Measurements from ENCODE around the gene PROM1.

The PROM1 gene, protein sequence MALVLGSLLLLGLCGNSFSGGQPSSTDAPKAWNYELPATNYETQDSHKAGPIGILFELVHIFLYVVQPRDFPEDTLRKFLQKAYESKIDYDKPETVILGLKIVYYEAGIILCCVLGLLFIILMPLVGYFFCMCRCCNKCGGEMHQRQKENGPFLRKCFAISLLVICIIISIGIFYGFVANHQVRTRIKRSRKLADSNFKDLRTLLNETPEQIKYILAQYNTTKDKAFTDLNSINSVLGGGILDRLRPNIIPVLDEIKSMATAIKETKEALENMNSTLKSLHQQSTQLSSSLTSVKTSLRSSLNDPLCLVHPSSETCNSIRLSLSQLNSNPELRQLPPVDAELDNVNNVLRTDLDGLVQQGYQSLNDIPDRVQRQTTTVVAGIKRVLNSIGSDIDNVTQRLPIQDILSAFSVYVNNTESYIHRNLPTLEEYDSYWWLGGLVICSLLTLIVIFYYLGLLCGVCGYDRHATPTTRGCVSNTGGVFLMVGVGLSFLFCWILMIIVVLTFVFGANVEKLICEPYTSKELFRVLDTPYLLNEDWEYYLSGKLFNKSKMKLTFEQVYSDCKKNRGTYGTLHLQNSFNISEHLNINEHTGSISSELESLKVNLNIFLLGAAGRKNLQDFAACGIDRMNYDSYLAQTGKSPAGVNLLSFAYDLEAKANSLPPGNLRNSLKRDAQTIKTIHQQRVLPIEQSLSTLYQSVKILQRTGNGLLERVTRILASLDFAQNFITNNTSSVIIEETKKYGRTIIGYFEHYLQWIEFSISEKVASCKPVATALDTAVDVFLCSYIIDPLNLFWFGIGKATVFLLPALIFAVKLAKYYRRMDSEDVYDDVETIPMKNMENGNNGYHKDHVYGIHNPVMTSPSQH

DNA sequence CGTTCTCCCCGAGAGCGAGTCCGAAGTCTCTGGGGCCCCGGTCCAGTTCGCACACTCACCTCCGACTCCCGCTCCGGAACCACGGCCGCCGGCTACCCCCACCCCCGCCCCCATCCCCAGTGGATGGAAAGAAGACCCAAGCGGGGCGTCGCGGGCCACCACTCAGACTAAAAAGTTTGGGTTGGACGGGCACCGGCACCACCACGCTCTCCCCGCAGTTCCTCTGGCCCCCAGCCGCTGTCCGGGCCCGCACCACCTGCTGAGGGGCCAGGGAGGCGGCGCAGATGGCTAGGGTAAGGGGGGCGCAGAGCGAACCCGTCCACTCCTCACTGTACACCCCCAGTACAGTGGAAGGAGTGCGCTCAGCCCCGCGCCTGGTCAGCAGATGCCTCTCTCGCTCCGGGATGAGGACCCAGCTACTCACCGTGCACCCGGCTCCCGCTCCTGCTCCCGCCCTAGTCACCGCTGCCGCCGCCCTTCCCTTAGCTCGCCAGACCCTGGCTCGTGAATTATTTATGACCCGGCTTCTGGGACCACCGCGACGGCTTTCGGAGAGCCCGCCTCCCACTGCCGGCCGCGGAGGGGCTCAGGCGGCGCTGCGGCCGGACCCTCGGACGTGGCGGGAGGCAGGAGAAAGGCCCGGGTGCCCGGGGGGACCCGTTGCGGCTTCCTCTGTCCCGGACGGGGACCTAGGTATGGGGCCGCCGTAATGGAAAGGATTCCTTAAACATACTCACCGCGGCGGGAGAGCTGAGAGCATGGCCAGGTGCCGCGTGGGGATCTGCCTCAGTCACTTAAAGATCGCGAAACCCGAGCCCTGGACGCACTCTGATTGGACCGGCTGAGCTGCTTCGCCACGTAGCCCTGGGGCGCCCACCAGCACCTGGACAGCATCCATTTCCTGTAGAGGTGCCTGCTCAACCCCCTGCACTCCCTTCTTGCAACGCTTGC is at the start of gene PROM1:
TSS of gene PROM1 (minus strand) at position 783 of the 951 bp plus-strand sequence. CDS start 8,117 bp downstream, outside the sequence.
- in situ Hi-C loops (cut with HindIII; ENCODE audit: low pct_ligation_motif_present, low sequenced_read_pairs), result no loop called here
- peaks cover 47% of the 10 kb centered on the region for H3K27me3 ChIP-seq (replicated peaks)
- no peaks in the 10 kb centered on the region for H3K36me3 ChIP-seq (replicated peaks)
- peak within 1 kb of the TSS; percentile 33 for H3K4me3 ChIP-seq (ENCODE audit: low read depth, low read length)
- no peak for DNase-seq
- TF ChIP-seq, protein P1, sequence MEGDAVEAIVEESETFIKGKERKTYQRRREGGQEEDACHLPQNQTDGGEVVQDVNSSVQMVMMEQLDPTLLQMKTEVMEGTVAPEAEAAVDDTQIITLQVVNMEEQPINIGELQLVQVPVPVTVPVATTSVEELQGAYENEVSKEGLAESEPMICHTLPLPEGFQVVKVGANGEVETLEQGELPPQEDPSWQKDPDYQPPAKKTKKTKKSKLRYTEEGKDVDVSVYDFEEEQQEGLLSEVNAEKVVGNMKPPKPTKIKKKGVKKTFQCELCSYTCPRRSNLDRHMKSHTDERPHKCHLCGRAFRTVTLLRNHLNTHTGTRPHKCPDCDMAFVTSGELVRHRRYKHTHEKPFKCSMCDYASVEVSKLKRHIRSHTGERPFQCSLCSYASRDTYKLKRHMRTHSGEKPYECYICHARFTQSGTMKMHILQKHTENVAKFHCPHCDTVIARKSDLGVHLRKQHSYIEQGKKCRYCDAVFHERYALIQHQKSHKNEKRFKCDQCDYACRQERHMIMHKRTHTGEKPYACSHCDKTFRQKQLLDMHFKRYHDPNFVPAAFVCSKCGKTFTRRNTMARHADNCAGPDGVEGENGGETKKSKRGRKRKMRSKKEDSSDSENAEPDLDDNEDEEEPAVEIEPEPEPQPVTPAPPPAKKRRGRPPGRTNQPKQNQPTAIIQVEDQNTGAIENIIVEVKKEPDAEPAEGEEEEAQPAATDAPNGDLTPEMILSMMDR (IDR thresholded peaks at IDR 0.05; ENCODE audit: low read depth, low read length, missing control alignments), result no peak
- H3K27ac ChIP-seq, result no peak within 1 kb of the TSS

DNA sequence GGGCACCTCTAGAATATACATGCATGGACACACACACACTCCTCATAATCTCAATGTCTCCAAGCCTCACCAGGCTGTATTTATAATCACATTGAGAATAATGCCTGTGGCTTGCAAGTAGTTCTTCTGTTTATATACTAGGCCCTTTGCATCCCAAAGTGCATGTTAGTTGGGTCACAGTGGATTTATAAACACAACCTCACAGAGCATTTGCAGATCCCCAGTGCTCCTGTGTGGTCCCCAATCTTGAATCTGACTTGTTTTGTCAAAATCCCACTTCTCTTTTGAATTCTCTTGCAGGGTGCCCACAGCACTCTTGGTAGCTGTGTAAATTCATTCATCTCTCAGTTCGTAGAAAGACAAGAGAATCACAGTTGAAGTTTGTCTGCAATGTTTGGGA is 49.6 kb upstream of the PROM1 start:
- H3K36me3 ChIP-seq (replicated peaks), result no peaks in the 10 kb centered on the region
- DNase-seq, result no peak
- in situ Hi-C loops (cut with HindIII; ENCODE audit: low pct_ligation_motif_present, low sequenced_read_pairs), result no loop called here
- TF ChIP-seq, protein P1 (IDR thresholded peaks at IDR 0.05; ENCODE audit: low read depth, low read length, missing control alignments), result no peak
- H3K4me3 ChIP-seq (ENCODE audit: low read depth, low read length), result no peak overlapping the region
- no peak overlapping the region for H3K27ac ChIP-seq
- peaks cover 2% of the 10 kb centered on the region for H3K27me3 ChIP-seq (replicated peaks)

DNA sequence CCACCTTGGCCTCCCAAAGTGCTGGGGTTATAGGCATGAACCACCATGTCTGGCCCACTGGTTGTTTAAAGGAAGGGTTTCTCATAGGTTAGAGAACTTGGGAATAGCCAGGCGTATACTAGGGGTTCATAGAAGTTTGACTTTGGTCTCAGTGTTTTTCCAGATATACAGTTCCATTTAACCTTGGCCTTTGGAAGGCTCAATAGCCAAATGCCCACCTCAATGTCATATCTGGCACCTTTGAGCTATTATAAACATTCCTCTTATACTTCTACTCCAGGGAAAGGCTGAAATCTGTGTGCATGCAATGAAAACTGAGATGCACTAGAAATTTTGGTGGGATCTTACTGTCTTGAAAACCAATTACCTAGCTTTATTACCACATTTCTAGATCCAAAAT is 47.5 kb upstream of the PROM1 start:
- no peak overlapping the region for H3K27ac ChIP-seq
- no peaks in the 10 kb centered on the region for H3K36me3 ChIP-seq (replicated peaks)
- no peak for DNase-seq
- no peak overlapping the region for H3K4me3 ChIP-seq (ENCODE audit: low read depth, low read length)
- in situ Hi-C loops (cut with HindIII; ENCODE audit: low pct_ligation_motif_present, low sequenced_read_pairs), result no loop called here
- no peaks in the 10 kb centered on the region for H3K27me3 ChIP-seq (replicated peaks)
- TF ChIP-seq, protein P1 (IDR thresholded peaks at IDR 0.05; ENCODE audit: low read depth, low read length, missing control alignments), result no peak

DNA sequence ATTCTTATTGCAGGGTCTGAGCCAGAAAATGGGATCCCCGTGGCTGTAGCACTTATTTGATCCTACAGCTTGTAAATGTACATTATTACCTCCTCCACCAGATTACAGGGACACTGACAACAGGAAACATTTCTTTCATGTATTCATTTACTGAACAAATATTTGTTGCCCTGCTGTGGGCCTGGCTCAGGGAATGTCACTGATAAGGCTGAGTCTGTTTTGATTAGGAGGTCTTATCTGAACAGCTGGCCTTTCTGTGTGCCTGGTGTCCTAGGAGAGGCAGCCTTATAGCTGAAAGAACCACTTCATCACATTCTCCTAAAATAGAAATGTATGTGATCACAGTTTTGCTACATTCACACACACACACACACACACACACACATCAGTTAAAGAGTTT is 45.5 kb upstream of the PROM1 start:
- no peak overlapping the region for H3K4me3 ChIP-seq (ENCODE audit: low read depth, low read length)
- no peaks in the 10 kb centered on the region for H3K36me3 ChIP-seq (replicated peaks)
- H3K27ac ChIP-seq, result no peak overlapping the region
- TF ChIP-seq, protein P1 (IDR thresholded peaks at IDR 0.05; ENCODE audit: low read depth, low read length, missing control alignments), result no peak
- in situ Hi-C loops (cut with HindIII; ENCODE audit: low pct_ligation_motif_present, low sequenced_read_pairs), result no loop called here
- no peaks in the 10 kb centered on the region for H3K27me3 ChIP-seq (replicated peaks)
- no peak for DNase-seq

DNA sequence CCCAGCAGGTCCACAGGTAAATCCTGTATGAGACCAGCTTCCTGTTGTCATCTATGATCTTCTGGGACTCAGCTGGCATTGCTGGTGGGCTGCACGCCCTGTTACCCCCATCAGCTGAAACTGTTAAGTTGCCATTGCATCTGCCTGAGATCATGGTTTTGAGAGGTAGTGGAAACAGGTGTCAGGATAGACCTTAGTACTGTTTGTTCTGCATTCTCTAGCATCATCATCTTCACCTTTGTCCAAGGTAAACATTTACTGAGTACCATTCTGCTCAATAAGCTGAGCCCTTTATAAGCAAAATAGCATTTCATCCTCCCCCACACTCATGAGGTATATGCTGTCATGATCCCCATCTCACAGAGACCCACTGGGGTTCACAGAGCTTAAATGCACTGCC is 42.9 kb upstream of the PROM1 start:
- Histone ChIP-seq H3K27ac (no peak overlapping the region), H3K4me3 (ENCODE audit: low read depth, low read length) (no peak overlapping the region), H3K36me3 (replicated peaks) (no peaks in the 10 kb centered on the region), H3K27me3 (replicated peaks) (no peaks in the 10 kb centered on the region)
- DNase-seq, result no peak
- in situ Hi-C loops (cut with HindIII; ENCODE audit: low pct_ligation_motif_present, low sequenced_read_pairs), result no loop called here
- TF ChIP-seq, protein P1 (IDR thresholded peaks at IDR 0.05; ENCODE audit: low read depth, low read length, missing control alignments), result no peak

Measured in brain microvascular endothelial cell (primary cell).